NCI-H82 treated with DMSO at 0.1 percent for 48 hours (cell line): Measurements from ENCODE around the gene TP53AIP1.

Experiments
- DNase-seq: peaks from one replicate; lab custom pipeline; 2025; ENCODE audit not compliant: unreplicated experiment; lab: John Stamatoyannopoulos, UW

Gene TP53AIP1

GRCh38 chr11:128908391-128909246, 34.1 kb downstream of the TP53AIP1 start:
- DNase-seq = no peak

- no peak for DNase-seq
Measured at GRCh38 chr11:128907585-128907984, 35.1 kb downstream of the TP53AIP1 start.

DNA sequence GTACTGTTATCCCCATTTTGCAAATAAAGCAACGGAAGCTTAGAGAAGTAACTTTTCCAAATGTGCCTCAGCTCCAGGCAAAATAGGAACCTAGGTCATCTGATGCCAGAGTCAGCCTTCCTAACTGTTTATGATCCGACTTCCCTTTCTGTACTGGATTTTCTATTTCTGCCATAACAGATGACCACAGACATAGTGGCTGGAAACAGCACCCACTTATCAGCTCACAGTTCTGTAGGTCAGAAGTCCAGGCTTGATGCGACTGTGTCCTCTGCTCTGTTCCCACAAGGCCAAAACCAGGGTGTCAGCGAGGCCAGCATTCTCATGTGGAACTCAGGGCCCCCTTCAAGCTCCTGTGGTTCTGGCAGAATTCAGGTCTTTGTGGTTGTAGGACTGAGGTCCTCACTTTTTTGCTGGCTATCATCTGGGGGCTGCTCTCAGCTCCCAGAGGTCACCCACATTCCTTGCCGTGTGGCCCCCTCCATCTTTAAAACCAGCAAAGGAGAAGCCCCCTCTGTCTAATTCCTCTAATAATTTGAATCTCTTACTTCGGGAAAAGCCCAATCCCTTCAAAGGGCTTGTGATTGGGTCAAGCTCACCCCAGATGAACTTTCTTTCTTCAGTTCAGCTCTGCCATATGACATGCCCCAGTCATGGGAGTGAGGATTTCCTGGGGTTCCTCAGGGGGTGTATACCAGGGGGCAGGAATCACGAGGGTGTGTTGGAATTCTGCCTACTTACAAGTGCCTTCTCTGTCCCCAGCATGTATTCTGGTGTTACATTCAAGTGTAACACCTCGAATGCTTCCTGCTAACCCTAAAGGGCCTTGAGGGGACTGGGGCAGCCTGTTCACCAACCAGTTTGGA, 36.3 kb downstream of the TP53AIP1 start:
- DNase-seq = no peak

- DNase-seq = peak; percentile 48
Measured at GRCh38 chr11:128905345-128906184, 37.1 kb downstream of the TP53AIP1 start.

- DNase-seq = peak; percentile 3
Measured at GRCh38 chr11:128904656-128905344, 37.9 kb downstream of the TP53AIP1 start.

GRCh38 chr11:128904303-128904655, 38.4 kb downstream of the TP53AIP1 start:
- no peak for DNase-seq

- no peak for DNase-seq
Measured at GRCh38 chr11:128903248-128904061, 39.2 kb downstream of the TP53AIP1 start.

DNA sequence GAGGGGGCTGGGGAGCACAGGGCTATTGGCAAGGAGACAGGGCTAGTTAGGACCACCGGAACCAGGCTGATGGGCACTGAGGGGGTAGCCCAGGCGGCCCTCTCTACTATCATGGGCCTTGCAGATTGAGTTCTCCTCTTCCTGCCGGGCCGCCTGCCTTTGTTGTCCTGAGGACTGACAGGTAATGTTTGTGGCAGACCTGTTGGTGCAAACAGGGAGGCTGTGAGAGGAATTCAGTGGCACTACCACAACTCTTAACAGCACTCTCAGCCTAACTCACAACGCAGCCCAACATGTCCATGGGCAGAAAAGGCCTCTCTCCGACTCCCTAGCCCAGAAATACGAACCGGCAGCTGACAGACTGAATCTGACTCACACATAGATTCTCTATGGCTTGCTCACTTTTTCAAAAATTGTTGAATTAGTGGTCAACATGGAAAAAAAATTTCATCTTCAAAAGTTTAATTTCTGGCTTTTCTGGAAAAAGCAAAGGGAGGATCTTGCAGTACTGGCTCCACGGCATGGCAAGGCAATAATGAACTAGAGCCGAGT, 40.1 kb downstream of the TP53AIP1 start:
- DNase-seq = no peak

DNA sequence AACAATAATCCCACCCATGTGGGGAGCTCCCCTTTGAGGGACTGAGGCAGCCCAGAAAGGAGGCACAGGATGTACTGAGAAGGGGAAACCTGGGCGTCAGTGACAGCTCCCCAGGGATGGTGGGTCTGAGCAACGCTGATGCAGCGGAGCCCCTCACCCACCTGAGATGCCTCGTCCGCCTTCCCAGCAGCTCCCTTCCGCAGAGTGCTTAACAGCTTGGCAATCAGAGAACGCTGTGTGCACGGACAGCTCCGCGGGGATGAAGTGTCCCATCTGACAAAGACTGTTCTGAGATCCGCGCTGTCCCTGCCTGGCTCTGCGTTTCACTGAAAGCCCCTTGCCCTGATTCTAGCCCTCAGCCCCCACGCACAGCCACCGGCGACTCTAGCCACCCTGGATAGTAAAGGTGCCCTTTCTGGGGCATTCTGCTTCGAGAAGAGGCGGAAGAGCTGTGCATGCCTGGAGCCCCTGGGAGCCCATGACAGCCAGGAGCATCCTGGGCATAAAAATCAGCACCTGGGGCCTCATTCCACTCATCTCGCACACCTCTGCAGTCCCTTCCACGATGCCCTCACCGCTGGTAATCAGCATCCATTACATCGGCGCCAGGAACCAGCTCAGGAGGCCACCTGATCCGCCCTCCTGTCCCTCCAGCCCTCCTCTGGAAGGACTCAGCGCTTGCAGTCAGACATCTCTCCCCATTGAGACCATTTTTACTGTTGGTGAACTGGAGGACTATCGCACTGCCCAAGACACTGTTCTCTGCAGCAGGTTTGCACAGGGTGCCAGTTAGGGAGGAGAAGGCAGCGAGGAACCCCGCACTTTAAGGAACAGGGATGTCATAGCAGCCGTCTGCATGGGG, 40.8 kb downstream of the TP53AIP1 start:
- no peak for DNase-seq

DNA sequence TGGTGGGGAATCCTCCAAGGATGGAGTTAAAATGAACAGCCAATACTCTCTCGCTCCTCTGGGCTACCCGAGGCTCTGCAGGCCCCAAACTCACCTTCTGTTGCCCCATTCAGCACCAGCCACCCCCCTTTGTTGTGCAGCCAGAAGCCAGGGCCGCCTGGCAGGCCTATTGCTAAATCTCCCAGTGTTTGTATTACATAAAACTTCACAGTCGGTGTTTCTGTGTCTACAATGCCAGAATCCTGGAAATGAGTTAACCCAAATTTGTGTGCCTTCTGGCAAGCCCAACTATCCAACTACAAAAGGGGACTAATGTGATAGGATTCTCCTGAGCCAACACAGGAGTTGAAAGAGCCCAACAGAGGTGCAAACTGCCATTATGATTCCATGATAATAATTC, 42.2 kb downstream of the TP53AIP1 start:
- no peak for DNase-seq

DNA sequence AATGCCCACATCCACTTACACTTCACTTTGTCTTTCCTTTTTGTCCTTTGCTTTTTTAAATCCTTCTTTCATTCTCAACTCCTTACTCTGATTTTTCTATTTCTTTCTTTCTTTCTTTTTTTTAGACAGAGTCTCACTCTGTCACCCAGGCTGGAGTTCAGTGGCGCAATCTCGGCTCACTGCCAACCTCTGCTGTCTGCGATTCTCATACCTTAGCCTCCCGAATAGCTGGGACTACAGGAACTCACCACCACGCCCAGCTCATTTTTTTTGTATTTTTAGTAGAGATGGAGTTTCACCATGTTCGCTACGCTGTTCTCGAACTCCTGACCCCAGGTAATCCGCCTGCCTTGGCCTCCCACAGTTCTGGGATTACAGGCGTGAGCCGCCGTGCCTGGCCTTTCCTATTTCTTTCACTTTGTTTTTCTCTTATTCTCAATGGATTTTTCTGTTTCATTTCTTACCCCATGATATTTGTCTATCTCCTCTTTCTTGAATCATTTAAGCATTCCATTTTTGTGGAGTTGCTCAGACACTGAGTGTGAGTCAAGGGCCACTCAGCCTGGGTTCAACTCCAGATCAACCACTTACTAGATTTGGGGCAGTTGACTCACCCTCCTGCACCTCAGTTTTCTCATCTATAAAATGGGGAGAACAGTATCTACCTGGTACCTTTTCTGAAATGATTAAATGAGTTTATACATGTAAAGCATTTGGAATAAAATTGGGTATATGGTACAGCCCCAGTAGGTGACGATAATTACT, 43.9 kb downstream of the TP53AIP1 start:
- no peak for DNase-seq

DNA sequence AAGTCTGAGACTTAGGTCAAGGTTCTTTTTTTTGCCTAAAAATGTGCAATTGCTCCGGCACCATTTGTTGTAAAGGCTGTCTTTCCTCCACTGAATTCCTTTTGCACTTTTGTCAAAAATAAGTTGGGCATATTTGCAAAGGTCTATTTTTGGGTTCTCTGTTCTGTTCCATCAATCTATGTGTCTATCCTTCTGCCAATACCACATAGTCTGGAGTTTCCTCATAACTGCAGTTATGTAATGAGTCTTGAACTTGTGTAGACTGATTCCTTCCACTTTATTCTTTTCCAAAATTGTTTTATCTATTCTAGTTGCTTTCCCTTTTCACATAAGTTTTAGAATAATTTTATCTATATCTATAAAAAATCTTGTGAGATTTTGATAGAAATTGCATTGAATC, 44.8 kb downstream of the TP53AIP1 start:
- no peak for DNase-seq

- DNase-seq = no peak
Measured at GRCh38 chr11:128896356-128896755, 46.3 kb downstream of the TP53AIP1 start.

DNA sequence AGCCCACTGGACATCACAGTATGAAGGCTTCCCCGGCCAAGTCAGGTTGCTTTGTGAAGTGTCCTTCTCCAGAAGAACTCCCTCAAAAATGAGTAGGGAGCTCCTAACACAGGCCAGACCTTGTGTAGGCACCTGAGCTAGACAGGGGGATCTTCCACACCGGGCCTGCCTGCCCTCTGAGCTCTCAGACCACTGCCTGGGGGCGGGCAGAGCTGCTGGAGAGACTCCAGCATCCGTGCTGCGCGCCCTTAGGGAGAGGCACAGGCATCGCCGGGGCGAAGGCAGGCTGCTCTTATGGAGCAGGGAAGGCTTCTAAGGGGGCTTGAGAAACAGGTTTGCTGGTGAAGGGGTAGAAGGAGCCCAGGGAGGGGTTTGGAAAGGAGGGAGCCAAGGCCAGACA, 47.1 kb downstream of the TP53AIP1 start:
- no peak for DNase-seq

GRCh38 chr11:128894685-128895084, 48.0 kb downstream of the TP53AIP1 start:
- DNase-seq = no peak

DNA sequence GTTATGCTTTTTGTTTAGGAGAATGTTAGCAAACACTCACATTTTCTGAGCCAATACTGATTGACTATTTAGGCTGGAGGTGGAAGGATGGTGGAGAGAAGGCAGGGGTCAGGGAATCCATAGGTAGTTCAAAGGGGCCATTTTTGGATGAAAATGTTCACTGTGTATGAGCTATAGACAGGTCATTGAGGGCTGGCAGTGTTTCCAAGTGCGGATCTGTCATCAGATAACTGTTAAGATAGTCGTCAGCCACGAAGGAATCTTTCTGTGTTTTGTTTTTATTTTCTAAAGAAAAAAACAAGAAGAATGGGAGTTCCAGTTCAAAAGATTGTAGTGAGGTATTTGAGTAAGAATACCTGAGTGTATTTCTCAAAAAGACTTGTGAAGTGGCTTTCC, 48.4 kb downstream of the TP53AIP1 start:
- DNase-seq = no peak

DNA sequence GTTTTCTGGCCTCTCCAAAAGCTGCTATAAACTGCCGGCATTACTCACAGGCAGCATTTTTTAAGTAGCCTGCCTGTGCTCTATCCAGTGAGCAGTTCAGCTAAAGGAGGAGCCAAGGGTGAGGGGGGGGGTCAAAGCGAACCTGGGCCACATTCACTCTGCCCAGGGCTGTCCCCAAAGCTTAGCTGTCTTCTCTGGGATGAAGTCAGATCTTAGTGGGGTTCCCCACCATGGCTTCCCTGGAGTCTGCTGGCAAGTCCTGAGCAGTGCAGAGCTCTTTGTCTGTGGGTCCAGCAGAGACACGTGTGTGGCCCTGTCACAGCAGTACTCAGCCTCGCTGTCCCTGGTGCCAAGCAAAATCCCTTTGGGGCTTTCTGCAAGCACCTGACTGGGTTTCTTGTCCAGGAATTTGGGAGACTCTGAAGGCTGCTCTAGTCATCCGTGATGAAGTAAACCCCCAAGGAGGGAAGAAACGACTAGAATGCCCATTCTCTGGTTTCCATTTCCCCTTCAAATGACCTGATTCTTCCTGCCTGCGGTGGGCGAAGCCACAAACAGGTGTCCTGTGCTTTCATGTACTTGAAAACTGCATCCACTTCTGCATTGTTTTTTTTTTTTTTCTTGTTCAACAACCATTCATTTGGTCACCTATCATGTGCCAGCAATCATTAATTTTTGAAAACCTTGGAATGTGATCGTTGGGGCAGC, 48.9 kb downstream of the TP53AIP1 start:
- DNase-seq = no peak
